OCI-LY7 (cell line): Measurements from ENCODE around the gene SPATA25. TPM values are rescaled to one million over a fixed set of nuclear protein-coding genes. Genes with fewer than 3 reads are reported as not detected.

Experiments used
- BruUV-seq: library from RNA; stranded (reverse); fragments of 400-500 nt; replicated peaks from 2 replicates; lab custom pipeline; 2021; lab: Mats Ljungman, UMichigan
- CTCF ChIA-PET: fragments of 300-600 bp; sonication (Branson Sonifier 250); formaldehyde crosslinking; loops from one replicate; lab custom pipeline; 2022; ENCODE audit warnings: antibody characterized with exemption; ENCODE audit not compliant: unreplicated experiment; lab: Charles Lee
- POLR2A ChIA-PET: fragments of 300-600 bp; sonication (Branson Sonifier 250); formaldehyde crosslinking; loops from one replicate; lab custom pipeline; 2022; ENCODE audit warnings: antibody characterized with exemption; lab: Charles Lee
- DNase-seq: peaks from one replicate; pipeline ENCODE4 v3.0.0-alpha.2; 2015; ENCODE audit warnings: low spot score
- H2AFZ ChIP-seq: fragments of 200-600 bp; sonication (generic), shearing (Covaris generic); 2 replicates; pipeline ENCODE4 v1.6.1; 2014; ENCODE audit warnings: mild to moderate bottlenecking, antibody characterized with exemption, low read length, moderate library complexity
- H3K27ac ChIP-seq: fragments of 200-600 bp; sonication (generic); 2 replicates; pipeline ENCODE4 v1.5.1; 2014; ENCODE audit warnings: mixed run types, low read depth, mild to moderate bottlenecking, moderate library complexity, low read length, inconsistent platforms; ENCODE audit not compliant: poor library complexity, severe bottlenecking
- H3K36me3 ChIP-seq: fragments of 200-600 bp; sonication (generic); 2 replicates; pipeline ENCODE4 v1.6.1; 2014; ENCODE audit warnings: mild to moderate bottlenecking, antibody characterized with exemption, low read length, moderate library complexity, mixed read lengths; ENCODE audit not compliant: insufficient read depth
- H3K4me1 ChIP-seq: fragments of 200-600 bp; sonication (generic); 2 replicates; pipeline ENCODE4 v1.5.1; 2014; ENCODE audit warnings: mild to moderate bottlenecking, low read length; ENCODE audit not compliant: insufficient read depth, poor library complexity, severe bottlenecking
- H3K4me2 ChIP-seq: fragments of 200-600 bp; sonication (generic); 2 replicates; pipeline ENCODE4 v1.6.1; 2014; ENCODE audit warnings: mild to moderate bottlenecking, low read length
- H3K4me3 ChIP-seq: fragments of 200-600 bp; sonication (generic); 2 replicates; pipeline ENCODE4 v1.5.1; 2014; ENCODE audit warnings: mild to moderate bottlenecking, low read depth, low read length; ENCODE audit not compliant: poor library complexity, severe bottlenecking
- H3K79me2 ChIP-seq: fragments of 200-600 bp; sonication (generic); 2 replicates; pipeline ENCODE4 v1.6.1; 2016; ENCODE audit warnings: low read depth, mild to moderate bottlenecking, low read length, moderate library complexity, mixed read lengths; ENCODE audit not compliant: insufficient read depth
- H3K9me2 ChIP-seq: fragments of 200-600 bp; sonication (generic); 2 replicates; pipeline ENCODE4 v1.6.1; 2016; ENCODE audit warnings: mild to moderate bottlenecking, low read length, mixed read lengths; ENCODE audit not compliant: insufficient read depth
- H3K9me3 ChIP-seq: fragments of 200-600 bp; sonication (generic); 2 replicates; pipeline ENCODE4 v1.6.1; 2014; ENCODE audit warnings: mild to moderate bottlenecking, mixed run types, low read length, mixed read lengths
- H4K20me1 ChIP-seq: fragments of 200-600 bp; sonication (generic); 2 replicates; pipeline ENCODE4 v1.6.1; 2014; ENCODE audit warnings: mild to moderate bottlenecking, antibody characterized with exemption, low read length, moderate library complexity, mixed read lengths; ENCODE audit not compliant: insufficient read depth
- CTCF ChIP-seq: fragments of 200-600 bp; sonication (generic); conservative IDR thresholded peaks from 2 replicates; pipeline ENCODE4 v1.5.1; 2014; ENCODE audit warnings: mild to moderate bottlenecking, antibody characterized with exemption, low read length, moderate library complexity, mixed read lengths
- EZH2phosphoT487 ChIP-seq: fragments of 200-600 bp; sonication (generic); IDR thresholded peaks from 2 replicates; pipeline ENCODE4 v1.6.1; 2018; ENCODE audit warnings: low read depth, borderline replicate concordance, mild to moderate bottlenecking, mixed run types, antibody characterized with exemption, low read length, moderate library complexity, mixed read lengths
- intact Hi-C: fragments of 100-400 bp; cut with micrococcal nuclease; formaldehyde crosslinking; loops from one replicate; pipeline ENCODE4 v1.10.0; 2022; ENCODE audit not compliant: unreplicated experiment
- total RNA-seq, 2 experiments: library from RNA; depleted of rRNA in 1 of 2; stranded (reverse); fragments of >200 nt in 1 of 2; shearing (Covaris generic) in 1 of 2; gene quantifications; 2 replicates each; pipeline ENCODE4 v1.2.3, GENCODE V29; 2014 to 2022

Gene SPATA25
- total RNA-seq, 2 experiments from 2014 or later = 5.8 TPM

GRCh38 chr20:45924391-45925261 is 37.2 kb upstream of the SPATA25 start:
- intact Hi-C loops = no loop called here
- Histone ChIP-seq H3K9me3 (no peaks in the 10 kb centered on the region), H3K4me3 (no peak overlapping the region), H3K36me3 (no peaks in the 10 kb centered on the region), H3K9me2 (no peaks in the 10 kb centered on the region), H3K79me2 (no peaks in the 10 kb centered on the region), H3K27ac (no peak overlapping the region), H3K4me2 (no peak overlapping the region), H4K20me1 (no peaks in the 10 kb centered on the region), H2AFZ (no peak overlapping the region), H3K4me1 (no peaks in the 10 kb centered on the region)
- BruUV-seq = no TSS peak
- ChIA-PET CTCF (no interaction called here), POLR2A (interaction anchor here (0.9 kb wide), 1 partner anchor 44 kb away, joined by 3 read pairs; the partner anchor contains the start of gene ZSWIM1)
- DNase-seq = no peak
- TF ChIP-seq EZH2phosphoT487 (no peak), CTCF (no peak)

- Histone ChIP-seq H3K27ac (no peak overlapping the region), H3K79me2 (no peaks in the 10 kb centered on the region), H3K9me2 (no peaks in the 10 kb centered on the region), H3K9me3 (no peaks in the 10 kb centered on the region), H3K36me3 (no peaks in the 10 kb centered on the region), H4K20me1 (no peaks in the 10 kb centered on the region), H2AFZ (no peak overlapping the region), H3K4me1 (no peaks in the 10 kb centered on the region), H3K4me3 (no peak overlapping the region), H3K4me2 (no peak overlapping the region)
- DNase-seq = no peak
- POLR2A ChIA-PET = interaction anchor here (0.7 to 1.0 kb wide), 3 partner anchors 11 to 505 kb away, joined by 3 to 5 read pairs (median 3); no protein-coding TSS in a partner anchor
- BruUV-seq = no TSS peak
- no peak for TF ChIP-seq EZH2phosphoT487
- no peak for TF ChIP-seq CTCF
- CTCF ChIA-PET = no interaction called here
- intact Hi-C loops = no loop called here
Measured at GRCh38 chr20:45921337-45922189, 34.1 kb upstream of the SPATA25 start.
